Nephron (organoid): ENCODE data around the gene SALL3.
A peak's percentile ranks its signal among the peaks of the same experiment; 100 is the strongest.

Experiments used
- H3K27ac Mint-ChIP-seq, 3 experiments: 2 replicates each; pipeline ENCODE4 v1.8.0; 2020; ENCODE audit warnings: mixed read lengths in 3 of 3, mild to moderate bottlenecking in 2 of 3, moderate library complexity in 1 of 3
- H3K27me3 Mint-ChIP-seq: 2 replicates; pipeline ENCODE4 v1.8.0; 2021; ENCODE audit warnings: low read depth, mild to moderate bottlenecking, moderate library complexity, mixed read lengths
- H3K36me3 Mint-ChIP-seq: 2 replicates; pipeline ENCODE4 v1.8.0; 2020; ENCODE audit warnings: low read depth, mixed read lengths
- H3K4me1 Mint-ChIP-seq: 2 replicates; pipeline ENCODE4 v1.8.0; 2020; ENCODE audit warnings: mixed read lengths
- H3K4me3 Mint-ChIP-seq, 3 experiments: 2 replicates each; pipeline ENCODE4 v1.8.0; 2020; ENCODE audit warnings: mild to moderate bottlenecking in 3 of 3, mixed read lengths in 3 of 3, moderate library complexity in 2 of 3
- H3K9me3 Mint-ChIP-seq: 2 replicates; pipeline ENCODE4 v1.8.0; 2020; ENCODE audit warnings: mixed read lengths
- TF ChIP-seq, protein P1 (sequence below), 3 experiments: fragments of 200-600 bp; sonication (generic); IDR thresholded peaks; one replicate each; pipeline ENCODE4 v1.5.0; 2021; ENCODE audit warnings: antibody characterized with exemption in 3 of 3; ENCODE audit not compliant: unreplicated experiment in 3 of 3

The SALL3 gene

DNA sequence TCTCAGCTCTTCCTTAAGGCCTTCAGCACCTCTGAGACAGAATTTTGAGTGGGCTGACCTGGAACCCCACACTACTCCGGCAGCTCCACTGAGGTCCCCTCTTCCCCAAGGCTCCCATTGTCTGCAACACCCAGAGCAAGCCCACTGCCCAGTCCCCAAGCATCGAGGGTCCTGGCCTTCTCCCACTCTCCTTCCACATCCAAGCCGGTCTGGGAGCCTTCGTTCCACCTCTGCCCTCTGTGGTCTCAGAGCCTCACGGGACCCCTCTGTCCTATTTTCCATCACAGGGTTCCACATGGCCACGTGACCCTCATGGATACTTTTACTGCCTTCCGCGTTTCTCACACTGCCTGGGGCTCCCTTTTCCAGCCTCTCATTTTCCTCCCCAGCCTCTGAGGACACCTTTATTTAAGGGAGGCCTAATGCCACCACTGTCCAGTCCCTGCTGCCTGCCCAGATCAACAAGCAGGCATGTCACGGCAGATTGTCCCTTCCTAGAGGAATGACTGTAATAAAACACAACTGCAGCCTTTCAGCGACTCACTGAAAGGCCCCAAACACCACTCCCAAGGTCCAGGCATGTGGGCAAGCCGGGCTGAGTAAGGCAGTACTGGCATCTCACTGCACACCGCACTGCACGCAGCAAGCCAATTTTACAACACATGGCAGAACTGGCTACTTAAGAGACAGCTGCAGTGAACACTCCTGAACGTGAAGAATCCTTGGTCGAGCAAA, 7.9 kb upstream of the SALL3 start:
- Mint-ChIP-seq H3K36me3 (no peaks in the 10 kb centered on the region), H3K27ac (no peak overlapping the region), H3K9me3 (peaks cover 9% of the 10 kb centered on the region), H3K4me3 (no peak overlapping the region), H3K4me1 (peaks cover 10% of the 10 kb centered on the region), H3K27me3 (peaks cover 88% of the 10 kb centered on the region)
- TF ChIP-seq, protein P1, sequence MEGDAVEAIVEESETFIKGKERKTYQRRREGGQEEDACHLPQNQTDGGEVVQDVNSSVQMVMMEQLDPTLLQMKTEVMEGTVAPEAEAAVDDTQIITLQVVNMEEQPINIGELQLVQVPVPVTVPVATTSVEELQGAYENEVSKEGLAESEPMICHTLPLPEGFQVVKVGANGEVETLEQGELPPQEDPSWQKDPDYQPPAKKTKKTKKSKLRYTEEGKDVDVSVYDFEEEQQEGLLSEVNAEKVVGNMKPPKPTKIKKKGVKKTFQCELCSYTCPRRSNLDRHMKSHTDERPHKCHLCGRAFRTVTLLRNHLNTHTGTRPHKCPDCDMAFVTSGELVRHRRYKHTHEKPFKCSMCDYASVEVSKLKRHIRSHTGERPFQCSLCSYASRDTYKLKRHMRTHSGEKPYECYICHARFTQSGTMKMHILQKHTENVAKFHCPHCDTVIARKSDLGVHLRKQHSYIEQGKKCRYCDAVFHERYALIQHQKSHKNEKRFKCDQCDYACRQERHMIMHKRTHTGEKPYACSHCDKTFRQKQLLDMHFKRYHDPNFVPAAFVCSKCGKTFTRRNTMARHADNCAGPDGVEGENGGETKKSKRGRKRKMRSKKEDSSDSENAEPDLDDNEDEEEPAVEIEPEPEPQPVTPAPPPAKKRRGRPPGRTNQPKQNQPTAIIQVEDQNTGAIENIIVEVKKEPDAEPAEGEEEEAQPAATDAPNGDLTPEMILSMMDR (IDR thresholded peaks at IDR 0.05; ENCODE audit: unreplicated experiment in 3 of 3), result no peak

DNA sequence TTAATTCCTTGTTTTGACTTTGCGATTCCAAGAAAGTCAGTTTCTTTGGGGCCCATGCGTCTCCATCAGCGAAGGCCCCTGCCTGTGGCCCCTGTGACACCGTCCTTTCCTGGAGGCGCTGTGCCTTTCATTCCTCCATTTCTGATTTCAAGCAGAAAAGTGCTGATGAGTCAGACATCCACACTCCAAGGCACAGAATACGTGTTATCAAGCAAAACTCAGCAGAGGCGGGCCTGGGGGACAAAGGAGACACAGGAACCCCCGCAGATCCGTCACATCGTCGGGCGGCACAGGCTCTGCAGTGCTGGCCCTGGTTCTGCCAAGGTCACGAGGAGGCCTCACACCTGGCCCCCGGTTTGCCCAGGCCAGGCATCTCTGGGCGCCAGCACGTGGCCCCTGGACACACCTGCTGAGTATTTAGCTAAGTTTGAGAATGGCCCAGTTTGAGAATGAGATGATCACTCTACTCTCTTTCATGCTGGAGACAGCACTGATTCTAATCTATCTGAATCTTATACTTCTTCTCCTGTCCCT, 7.2 kb upstream of the SALL3 start:
- Mint-ChIP-seq H3K4me1 (peaks cover 14% of the 10 kb centered on the region), H3K27me3 (peaks cover 93% of the 10 kb centered on the region), H3K36me3 (no peaks in the 10 kb centered on the region), H3K9me3 (peaks cover 12% of the 10 kb centered on the region), H3K4me3 (peak overlapping the region in 2 of 3 experiments; percentile 70 to 74), H3K27ac (no peak overlapping the region)
- TF ChIP-seq, protein P1 (IDR thresholded peaks at IDR 0.05; ENCODE audit: unreplicated experiment in 3 of 3), result no peak

DNA sequence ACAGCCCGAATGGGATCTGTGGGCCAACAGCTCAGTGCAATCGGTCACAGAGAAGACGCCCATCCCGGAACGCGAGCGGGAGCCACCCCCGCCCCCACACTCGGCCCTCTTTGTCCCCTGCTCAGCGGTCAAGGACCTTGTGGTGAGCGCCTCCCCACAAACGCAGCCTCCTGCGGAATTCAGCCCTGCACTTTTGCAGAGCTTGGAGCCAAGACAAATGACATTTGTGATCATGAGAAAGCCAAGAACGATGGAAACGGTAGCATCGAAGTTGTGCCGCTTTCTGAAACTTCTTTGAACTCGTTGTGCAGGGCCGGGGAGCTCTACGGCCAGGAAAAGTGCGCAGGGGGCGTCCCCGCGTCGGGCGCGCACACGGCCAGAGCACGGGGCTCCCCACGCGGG, 6.7 kb upstream of the SALL3 start:
- Mint-ChIP-seq H3K4me1 (peaks cover 15% of the 10 kb centered on the region), H3K27ac (no peak overlapping the region), H3K9me3 (peaks cover 12% of the 10 kb centered on the region), H3K27me3 (peaks cover 93% of the 10 kb centered on the region), H3K36me3 (no peaks in the 10 kb centered on the region), H3K4me3 (peak overlapping the region; percentile 63 to 74 (median 70))
- TF ChIP-seq, protein P1 (IDR thresholded peaks at IDR 0.05; ENCODE audit: unreplicated experiment in 3 of 3), result no peak

DNA sequence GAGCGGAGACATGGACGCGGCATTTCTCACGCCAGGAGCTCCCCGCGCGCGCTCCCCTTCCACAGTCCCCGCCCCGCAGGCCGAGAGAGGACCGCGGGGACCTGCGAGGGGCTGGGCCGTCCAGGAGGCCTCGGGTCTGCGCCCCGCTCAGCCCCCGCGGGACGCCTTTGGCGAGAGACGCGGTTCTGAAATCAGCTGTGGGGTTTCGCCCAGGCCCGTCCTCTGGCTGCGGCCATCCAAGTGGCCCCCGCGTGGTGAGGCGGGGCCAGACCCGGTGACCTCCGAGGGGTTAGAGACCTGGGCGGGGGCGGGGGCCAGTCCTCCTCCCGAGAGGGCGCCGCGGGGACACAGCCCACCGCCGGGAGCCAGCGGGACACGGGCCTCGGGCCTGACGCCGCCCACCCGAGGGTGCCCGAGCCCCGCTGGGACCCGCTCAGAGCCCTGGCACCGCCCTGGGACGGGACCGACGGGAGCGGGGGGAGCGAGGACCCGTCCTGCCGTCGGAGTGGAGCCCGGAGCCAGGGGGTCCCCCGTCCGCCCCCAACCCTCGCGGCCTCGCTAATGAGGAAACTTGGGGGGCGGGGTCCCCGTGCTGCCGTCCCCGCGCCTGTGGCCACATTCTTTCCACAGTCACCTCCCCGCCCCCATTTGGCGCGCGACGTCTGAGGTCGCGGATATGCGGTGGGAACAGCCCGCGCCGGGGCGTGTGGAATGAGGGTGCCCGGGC, 6.1 kb upstream of the SALL3 start:
- no peak overlapping the region for H3K4me3 Mint-ChIP-seq
- peaks cover 20% of the 10 kb centered on the region for H3K4me1 Mint-ChIP-seq
- peaks cover 12% of the 10 kb centered on the region for H3K9me3 Mint-ChIP-seq
- no peak overlapping the region for H3K27ac Mint-ChIP-seq
- peaks cover 93% of the 10 kb centered on the region for H3K27me3 Mint-ChIP-seq
- TF ChIP-seq, protein P1 (IDR thresholded peaks at IDR 0.05; ENCODE audit: unreplicated experiment in 3 of 3), result no peak
- no peaks in the 10 kb centered on the region for H3K36me3 Mint-ChIP-seq

DNA sequence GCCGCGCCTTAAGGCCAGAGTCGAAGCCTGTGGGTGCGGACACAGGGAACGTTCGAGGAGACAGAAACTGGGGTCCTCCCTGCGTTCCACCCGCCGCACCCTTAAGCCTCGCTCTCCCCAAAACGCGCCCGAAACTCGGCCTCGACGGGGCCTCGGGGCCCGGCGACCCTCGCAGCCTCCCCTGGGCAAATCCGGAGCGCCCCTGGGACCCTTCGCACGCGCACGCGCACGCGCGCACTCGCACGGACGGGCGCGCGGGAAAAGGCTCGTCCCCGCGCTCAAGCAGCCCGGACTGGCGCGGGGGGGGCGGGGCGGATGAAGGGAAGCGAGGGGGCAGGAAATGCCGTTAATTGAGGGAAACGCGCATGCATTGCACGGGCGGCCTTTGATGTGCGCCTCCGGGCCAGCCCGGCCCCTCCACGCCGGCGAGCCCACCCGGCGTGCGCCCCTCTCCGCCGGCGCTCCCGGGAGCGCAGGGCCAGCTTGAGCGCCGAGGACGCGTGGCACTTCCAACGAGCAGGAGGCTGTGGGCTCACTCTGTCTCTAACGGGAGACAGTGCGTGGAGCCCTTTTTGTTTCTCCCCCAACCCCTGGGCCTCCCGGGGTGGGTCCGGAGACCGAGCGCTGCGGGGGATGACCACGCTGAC, 5.4 kb upstream of the SALL3 start:
- peaks cover 23% of the 10 kb centered on the region for H3K4me1 Mint-ChIP-seq
- peaks cover 9% of the 10 kb centered on the region for H3K9me3 Mint-ChIP-seq

More for the DNA sequence above, 5.4 kb upstream of the SALL3 start:
- TF ChIP-seq, protein P1 (IDR thresholded peaks at IDR 0.05; ENCODE audit: unreplicated experiment in 3 of 3), result no peak
- Mint-ChIP-seq H3K36me3 (no peaks in the 10 kb centered on the region), H3K27me3 (peaks cover 89% of the 10 kb centered on the region), H3K27ac (no peak overlapping the region), H3K4me3 (peak overlapping the region in 1 of 3 experiments; percentile 57)
